ENCODE measurements around the gene APOBEC3A.

APOBEC3A gene

DNA sequence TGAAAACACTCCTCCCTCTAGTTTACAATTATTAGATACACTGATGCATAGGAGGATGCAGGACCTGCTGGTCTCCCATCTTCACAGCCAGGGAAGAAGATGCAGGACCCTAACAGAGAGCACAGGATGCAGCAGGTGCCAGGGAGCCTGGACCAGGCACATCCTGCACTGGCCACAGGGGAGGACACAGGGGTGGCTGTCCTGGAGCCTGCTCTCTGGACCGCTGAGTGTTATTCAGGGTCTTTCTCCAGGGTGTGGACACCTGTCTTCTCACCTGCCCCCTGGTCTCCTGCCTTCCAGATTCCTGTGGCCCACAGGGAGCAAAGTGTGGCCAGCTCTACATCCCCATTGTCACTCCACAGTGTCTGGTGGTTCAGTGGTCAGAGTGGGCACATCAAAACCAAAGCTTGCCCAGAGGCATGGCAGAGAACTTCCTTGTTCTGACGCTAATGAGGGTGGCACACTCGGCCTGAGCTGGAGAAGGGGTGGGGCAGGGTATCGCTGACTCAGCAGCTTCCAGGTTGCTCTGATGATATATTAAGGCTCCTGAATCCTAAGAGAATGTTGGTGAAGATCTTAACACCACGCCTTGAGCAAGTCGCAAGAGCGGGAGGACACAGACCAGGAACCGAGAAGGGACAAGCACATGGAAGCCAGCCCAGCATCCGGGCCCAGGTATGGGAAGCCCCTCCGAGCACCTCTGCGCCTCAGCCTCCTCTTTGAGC, at the start of gene APOBEC3A:
APOBEC3A (plus strand) TSS at position 564 of the 725 bp plus-strand sequence; CDS start at position 647, 83 bp downstream.
- no peak for DNase-seq

DNA sequence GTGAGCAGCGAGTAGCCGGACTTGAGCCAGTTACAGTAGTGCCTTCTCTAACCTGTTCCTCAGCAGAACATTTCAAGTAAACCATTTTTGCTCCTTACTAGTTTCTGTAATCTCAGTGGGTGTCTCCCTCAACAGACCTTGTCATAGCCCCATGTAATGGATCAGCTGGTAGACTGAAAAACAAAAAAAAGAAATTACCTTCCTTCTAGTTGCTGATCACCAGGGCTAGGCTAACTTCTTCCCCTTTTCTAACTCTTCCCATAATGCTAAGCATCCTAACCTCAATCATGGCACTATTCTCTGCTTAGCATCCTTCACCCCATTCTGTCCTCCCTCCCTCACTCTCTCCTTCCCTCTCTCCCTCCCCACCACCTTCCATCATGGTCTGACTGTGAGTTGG, 49.6 kb upstream of the APOBEC3A start:
- DNase-seq, result no peak

DNA sequence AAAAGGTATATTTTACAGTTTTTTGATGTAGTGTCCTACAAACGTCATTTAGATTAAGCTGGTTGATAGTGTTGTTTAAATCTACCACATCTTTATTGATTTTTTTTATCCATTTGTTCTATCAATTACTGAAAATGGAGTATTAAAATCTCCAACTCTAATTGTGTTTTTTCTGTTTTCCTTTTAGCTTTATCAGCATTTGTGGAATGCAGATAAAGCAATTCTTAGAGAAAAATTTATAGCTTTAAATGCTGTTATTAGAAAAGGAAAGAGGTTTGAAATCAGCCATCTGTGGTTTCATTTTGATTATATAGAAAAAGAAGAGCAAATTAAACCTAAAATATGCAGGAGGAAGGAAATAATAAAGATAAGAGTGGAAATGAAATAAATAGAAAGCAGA, 46.0 kb upstream of the APOBEC3A start:
- DNase-seq, result no peak

DNA sequence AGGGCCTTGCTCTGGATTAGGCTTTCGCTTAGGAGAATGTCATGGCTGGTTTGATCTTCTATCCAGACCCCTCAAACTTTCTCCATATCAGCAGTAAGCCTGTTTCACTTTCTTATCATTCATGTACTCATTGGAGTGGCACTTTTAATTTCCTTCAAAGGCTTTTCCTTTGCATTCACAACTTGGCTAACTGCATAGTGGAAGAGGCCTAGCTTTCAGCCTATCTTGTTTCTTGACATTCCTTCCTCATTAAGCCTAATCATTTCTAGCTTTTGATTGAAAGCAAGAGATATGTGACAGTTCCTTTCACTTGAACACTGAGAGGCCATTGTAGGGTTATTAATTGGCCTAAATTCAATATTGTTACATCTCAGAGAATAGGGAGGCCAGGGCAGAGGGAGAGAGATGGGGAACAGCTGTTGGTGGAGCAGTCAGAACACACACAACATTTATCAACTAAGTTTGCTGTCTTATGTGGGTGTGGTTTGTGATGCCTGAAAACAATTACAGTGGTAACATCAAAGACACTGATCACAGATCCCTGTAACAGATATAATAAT, 37.7 kb upstream of the APOBEC3A start:
- DNase-seq, result no peak

DNA sequence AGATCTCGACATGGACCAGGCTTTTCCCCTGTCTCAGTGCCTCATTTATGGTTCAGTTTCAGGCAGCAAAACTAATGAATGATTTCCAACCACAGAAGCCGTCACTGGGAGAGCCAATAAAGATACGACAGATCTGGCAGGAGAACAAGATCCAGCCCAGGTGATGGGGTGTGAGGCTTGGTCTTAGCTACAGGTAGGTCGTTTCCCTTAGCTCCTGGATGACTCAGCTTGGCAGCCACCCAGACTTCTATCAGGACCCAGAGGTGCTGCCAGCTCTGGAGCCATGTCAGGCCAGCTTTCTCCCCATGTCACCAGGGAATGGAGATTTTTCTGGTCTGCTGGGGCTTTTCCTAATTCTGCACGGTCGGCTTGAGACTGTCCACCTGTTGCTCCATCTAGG, 36.3 kb upstream of the APOBEC3A start:
- DNase-seq, result peak; percentile 8

DNA sequence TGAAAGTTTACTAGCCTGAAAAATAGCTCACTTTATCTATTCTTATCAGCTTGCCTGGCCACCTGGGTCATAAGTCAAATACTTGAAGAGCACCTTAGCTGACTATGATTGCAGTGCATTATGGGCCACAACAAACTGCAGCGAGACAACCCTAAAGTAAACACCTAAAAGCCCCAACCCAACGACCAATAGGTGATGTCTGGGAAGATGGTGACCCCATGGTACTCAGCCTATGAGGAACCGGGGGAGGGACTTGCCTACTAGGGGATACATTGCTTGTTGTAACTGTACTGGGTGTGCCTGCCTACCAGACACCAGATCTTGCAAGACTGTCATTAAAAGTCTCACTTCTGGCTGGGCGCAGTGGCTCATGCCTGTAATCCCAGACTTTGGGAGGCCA, 35.6 kb upstream of the APOBEC3A start:
- no peak for DNase-seq

DNA sequence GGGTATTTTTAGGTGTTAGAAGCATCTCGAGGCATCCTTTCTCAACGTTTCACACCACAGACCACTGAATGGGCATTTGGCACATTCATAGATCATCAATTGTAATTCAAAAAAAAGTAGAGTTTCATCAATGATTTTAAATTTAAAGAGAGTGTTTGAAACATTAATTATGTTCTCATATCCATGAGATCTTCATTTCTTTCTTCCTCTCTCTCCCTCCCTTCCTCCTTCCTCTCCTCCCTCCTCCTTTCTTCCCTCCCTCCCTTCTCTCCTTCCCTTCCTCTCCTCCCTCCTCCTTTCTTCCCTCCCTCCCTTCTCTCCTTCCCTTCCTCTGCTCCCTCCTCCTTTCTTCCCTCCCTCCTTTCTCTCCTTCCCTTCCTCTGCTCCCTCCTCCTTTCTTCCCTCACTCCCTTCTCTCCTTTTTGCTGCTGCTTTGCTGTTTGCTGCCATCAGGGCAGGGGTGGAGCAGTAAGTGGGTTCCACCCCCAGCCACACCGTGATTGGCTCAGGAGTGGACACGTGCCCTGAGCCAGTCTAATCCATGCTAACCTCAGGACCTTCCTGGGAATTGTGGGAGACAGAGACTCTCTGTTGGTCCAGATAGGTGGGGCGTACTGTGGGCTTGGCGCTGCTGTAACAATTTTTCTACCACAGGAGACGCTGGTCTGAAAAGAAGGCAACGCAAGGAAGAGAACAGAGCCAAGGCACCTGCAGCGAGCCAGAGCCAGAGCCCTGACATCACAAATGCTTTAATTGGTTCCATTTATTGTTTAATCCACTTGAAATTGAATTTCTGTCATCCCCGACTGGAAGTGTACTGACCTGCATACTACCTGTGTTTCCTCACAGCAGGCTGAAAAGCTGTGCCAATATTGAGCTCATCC, 33.7 kb upstream of the APOBEC3A start:
- DNase-seq, result no peak

DNA sequence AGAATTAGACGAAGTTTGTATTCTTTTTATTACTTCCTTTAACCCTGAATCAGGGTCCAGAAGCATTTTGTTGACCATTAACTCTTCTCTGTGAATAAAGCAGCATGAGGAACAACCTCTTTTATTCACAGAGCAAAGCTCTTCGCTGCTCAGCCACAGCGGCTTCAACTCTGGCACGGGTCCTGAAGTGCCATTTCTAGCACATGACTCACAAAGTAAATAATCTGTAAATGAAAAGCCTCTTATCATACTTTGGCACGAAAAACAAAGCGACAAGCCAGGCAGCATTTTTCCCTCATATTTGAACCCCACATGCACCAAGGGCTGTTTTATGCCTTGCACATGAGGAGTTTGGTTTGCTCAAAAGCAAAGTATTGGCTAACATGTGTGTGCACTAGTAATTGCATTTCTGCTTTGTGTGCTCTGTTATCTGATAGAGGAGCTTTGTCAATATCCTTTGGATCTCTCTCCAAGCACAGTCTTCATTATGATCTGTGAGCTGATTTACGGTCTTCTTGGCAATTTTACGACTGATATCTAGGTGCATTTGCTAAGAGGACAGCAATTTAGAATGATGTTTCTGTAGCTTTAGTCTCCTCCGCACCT, 33.0 kb upstream of the APOBEC3A start:
- peak; percentile 14 for DNase-seq

DNA sequence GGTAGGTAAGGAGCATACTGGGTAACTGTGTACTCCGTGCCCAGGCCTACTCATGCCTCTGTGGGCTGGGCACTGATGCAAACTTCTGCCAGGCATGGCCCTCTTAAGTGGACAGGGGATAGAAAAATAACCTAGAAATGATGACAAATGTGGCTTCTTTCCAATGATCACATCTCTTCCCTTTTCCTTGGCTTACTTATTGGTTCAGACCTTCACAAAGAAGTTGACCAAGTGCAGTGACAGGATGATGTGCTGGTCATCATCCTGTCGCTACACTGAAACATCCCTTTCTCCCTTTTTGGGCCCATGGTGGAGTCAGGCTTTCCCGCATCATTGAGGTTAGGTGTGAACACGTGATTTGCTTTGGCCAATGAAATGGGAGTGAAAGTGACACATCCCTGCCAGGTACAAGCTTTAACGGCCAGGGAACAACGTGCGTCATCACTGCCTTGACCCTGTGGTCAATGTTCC, 31.8 kb upstream of the APOBEC3A start:
- DNase-seq, result no peak

DNA sequence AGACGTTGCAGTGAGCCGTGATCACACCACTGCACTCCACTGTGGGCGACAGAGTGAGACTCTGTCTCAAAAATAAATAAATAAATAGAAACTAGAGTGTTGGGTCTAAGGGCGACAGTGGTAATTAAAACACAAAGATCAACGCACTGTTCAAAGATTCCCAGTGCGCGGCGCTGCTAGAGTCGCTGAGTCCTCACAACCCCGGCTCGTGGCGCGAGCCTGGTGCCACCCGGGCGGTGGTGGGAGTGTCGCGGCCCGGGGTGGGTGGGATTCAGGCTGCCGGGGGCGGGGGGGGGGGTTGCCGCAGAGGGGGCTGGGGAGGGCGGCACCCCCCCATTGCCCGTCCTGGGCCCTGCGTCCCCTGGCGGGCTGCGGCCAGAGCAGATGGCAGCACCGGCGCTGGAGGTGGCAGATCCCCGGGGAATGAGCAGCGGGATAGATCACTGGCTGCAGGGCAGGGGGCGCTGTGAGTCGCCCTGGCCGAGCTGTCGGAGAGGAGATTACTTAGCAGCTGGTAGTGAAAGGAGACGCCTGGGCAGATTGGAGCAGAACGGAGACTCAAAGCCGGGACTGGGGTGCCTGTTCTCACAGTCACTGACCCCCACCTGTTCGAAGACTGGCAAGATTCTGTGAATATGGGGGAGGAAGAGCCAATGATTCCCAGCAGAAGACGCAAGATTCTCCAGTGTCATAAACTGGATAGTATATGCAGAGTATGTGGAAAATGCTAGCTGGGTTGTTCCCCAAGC, 30.2 kb upstream of the APOBEC3A start:
- DNase-seq, result peak; percentile 66

DNA sequence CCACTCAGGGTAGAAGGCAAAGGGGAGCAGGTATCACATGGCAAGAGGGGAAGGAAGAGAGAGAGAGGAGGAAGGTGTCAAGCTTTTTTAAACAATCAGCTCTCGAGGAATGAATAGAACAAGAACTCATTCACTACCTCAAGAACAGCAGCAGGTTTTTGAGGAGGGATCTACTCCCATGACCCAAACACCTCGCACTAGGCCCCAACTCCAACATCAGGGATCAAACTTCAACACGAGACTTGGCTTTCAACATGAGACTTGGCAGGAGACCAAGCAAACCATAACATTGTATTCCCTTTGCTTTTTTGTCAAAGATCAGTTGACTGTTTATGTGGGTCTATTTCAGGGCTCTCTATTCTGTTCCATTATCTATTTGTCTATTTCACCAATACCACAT, 26.9 kb upstream of the APOBEC3A start:
- DNase-seq, result no peak

DNA sequence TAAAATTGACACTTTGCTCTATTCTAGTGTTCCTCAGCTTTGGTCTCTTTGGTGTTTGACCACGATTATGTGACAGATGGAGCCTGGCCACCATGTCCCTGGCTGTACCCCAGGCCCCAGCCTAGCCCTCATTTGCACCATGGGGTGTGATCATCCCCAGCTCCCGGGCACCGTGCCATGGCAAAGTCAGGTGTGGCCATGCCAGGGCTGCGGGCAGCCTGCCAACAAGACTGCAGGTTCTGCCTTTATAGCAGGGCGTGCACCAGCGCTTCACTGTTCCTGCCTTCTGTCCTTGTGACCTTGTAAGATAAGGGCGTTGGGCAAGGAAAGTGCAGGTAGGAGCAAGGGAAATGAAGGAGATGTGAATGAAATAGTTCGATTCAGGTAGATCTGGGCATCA, 22.4 kb upstream of the APOBEC3A start:
- DNase-seq, result no peak

DNA sequence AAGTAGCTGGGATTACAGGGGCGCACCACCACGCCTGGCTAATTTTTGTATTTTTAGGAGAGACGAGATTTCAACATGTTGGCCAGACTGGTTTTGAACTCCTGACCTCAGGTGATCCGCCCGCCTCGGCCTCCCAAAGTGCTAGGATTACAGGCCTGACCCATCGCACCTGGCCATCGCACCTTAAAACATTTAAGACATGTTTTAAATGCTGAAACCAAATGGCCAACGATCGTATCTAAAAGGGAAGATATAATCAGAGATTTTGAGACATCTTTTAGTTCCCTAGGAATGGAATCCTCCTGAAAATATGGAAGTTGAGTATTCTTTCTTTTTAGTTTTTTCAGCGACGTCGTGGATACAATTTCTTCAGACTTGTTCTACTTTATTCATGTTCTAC, 21.8 kb upstream of the APOBEC3A start:
- no peak for DNase-seq

DNA sequence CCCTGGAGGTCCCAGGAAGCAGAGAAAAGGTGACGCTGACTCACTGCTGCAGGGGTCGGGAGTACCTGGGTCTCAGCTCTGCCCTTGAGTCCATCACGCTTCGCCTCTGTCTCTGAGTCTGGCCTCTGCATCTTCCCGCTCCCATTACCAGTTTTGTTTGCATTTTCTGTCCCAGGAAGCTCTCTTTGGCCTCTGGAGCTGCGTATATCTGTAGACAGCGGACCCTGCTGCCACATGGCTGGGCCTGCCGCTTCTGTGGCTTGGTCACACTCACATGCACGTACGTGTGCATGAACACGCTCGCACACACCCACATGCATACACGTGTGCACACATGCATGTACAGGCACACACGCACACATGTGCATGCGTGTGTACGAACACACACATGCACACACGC, 20.8 kb upstream of the APOBEC3A start:
- DNase-seq, result no peak

DNA sequence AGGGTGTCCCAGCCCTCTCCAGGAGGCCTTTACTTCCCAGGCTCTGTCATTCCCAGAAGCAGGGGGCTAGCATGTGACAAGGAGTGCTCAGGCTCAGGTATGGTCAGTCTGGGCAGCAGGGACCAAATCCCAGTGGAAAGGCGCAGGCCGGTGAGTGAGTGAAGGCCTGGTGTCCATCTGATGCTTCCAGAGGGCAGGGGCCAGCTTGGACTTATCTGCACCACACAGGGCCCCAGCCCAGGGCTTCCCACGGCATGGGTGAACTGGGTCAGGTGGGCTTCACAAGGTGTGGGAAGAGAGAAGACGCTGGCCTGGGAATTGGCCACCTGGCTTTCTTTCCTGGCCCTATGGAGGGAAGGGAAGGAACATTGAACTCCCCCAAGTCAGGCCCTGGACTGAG, 20.4 kb upstream of the APOBEC3A start:
- DNase-seq, result no peak

DNA sequence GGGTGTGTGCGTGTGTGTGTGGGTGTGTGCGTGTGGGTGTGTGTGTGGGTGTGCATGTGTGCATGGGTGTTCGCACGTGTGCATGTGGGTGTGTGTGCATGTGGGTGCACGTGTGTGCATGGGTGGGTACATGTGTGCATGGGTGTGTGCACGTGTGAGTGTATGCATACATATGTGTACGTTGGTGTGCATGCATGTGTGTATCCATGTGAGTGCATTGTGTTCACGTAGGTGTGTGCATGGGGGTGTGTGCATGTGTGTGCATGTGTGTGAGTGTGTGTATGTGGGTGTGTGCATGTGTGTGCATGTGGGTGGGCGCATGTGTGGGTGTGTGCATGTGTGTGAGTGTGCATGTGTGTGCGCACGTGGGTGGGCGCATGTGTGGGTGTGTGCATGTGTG, 19.9 kb upstream of the APOBEC3A start:
- no peak for DNase-seq

DNA sequence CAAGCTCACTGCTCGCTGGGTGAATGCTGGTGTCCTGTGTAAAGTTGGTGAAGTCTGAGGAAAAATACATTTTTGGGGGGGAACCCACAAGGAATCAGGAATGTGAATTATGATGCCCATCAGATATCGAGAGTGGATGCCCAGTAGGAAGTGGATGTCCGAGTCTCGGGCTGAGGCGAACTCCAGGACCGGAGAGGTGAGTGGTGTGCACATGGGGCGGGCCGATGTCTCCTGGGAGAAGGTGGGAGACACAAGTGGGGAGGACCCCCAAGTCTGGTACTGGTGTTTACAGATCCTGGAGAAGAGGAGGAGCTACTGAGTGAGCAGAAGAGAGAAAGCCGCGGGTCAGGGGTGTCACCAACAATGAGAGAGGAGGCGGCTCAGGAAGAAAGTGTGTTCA, 19.2 kb upstream of the APOBEC3A start:
- DNase-seq, result no peak

DNA sequence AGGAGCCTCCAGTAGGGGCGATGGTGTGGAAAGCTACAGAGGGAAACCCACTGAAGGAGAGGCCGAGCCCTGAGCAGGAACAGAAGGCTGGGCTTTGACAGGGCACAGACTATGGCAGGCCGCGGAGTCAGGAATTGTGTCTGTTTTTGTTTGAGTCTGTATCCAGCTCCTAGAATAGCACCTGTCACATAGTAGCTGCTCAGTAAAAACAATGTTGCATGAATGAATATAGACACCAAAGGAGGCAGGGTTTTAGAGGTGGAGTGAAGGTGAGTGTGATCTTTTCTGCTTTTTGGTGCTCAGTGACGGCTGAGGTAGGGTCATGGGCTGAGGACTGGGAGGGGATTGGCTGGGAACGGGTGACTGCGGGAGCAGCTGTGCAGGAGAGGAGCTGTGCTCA, 18.5 kb upstream of the APOBEC3A start:
- DNase-seq, result no peak

DNA sequence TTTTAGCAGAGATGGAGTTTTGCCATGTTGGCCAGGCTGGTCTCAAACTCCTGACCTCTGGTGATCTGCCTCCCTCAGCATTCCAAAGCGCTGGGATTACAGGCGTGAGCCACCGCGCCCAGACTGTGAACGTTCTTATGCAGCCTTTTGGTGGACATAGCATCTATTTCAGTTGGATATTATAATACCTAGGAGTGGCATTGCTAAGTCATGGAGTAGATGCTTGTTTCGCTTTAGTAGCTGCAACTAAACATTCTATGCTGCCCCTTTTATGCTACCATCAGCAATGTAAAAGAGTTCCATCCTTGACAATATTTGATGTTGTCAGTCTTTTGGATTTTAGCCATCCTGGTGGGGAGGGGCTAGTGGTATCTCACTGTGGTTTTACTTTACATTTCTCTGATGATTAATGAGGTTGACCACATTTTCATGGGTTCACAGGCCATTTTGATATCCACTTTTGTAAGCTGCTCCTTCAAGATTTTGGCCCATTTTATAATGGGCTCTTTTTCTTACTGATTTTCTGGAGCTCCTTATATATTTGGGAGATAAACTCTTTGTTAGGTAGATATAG, 16.5 kb upstream of the APOBEC3A start:
- no peak for DNase-seq

DNA sequence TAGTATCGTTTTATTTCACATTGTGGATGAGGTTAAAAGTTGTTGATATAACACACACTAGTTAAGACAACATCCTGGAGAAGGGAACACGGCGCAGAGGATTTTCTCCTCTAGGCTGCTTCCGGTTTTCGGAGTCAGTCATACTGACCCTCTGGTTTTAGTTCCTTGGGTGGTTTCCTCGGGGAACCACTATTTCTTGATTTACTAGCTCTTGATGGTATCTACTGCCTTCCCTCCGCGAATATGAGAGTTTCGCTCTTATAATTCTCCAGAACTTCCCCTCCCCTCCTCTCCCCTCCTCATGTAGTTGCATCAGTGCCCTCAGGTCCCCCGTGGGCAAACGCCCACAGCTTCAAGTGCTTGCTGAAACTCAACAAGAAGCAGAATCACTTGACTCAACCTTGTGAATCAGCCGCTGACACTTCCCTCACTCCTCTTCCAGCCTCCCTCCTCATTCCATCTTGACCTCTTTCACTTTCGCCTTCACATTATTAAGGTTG, 15.9 kb upstream of the APOBEC3A start:
- peak; percentile 31 for DNase-seq

DNA sequence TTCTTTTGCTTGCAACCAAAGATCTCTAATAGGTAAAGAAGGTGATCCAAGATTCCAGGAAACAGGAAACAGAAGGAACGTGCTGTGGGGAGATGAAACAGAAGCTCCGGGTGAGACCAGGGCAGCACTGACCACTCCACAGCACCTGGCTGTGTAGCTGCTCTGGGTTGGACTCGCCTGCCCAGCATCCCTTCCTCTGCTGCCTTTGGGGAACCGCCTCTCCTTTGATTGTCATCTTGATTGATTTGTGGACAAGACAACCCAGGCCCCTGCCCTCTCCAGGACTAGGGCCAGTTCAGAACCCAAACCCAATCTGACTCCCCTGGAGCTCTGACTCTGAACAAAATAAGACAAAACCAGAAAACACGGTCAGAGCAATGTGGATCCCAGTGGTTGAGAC, 14.7 kb upstream of the APOBEC3A start:
- no peak for DNase-seq

DNA sequence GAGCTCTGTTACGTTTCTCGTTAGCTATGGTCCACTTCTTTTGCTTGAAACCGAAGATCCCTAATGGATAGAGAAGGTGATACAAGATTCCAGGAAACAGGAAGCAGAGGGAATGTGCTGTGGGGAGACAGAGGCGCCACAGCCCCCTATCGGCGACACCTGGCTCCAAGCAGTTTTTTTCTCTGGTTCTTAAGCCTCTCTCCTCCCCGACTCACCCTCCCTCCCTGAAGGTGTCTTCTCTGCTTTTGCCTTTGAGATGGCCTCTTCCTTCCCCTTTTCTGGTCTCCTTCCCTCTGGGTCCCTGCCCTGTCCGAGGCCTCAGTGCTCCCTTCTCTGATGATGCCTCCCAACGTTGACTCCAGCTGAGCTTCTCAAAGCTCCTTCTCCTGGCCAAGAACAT, 14.2 kb upstream of the APOBEC3A start:
- no peak for DNase-seq
